ENCODE measurements around the gene ATP1A4.
"Not testable (repeated sequence)": the region's sequence is repeated elsewhere in the genome, so short reads cannot be mapped to it uniquely, and the experiment has no call there.

Gene ATP1A4

DNA sequence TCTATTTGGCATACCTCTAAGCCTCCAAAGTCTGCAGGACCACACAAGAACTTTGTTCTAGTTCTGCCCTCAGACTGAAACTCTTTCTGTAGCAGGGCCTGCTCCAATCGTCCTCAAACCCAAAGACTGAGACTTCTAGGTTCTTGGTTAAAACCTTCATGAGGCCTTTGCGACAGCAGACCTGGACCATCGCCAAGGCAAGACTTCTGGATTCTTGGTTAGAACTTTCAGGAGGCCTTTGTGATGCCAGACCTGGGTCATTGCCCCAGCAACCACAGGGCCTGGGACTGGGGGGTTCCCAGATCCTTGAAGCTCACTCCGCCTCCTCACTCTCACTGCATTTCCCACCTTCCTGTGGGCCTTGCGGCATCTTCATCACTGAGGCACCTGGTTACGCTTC lies at the start of gene ATP1A4:
TSS of gene ATP1A4 (plus strand) at position 301 of the 400 bp plus-strand sequence. CDS start 438 bp downstream, outside the sequence.
- no peak for DNase-seq (ENCODE audit: low read depth)

DNA sequence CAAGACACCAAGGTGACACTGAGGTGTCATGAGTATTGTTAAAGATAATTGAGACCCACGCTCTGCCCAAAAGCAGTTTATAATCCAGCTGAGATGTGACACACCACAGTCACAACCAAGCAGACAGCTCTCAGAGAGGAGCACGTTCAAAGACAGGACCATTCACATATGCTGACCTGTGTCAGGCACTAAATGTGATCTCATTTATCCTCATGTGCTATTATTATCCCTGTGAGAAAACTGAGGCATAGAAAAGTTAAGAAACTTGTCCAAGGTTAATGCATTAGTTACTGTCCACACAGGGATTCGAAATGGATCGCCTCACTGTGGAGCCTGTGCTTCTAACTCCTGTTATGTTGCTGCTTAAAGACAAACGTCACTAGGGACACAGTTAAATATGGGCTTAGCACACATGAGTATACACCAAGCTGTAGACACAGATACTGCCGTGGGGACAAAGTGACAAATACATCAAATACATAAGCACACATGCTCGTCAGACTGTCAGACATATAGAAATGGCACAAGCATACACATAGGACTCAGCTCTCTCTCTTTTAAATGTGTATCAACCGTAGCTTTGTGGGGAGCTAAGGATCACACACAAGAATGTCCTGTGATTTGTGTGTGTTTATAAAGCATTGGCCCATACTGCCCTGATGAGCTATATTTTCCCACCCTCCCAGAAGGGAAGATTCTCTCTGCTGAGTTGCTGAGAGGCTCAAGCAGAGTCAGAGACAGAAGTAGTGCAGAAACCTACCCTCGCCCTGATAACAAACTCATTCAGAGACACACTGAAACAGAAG lies 49.5 kb upstream of the ATP1A4 start:
- no peak for DNase-seq (ENCODE audit: low read depth)

DNA sequence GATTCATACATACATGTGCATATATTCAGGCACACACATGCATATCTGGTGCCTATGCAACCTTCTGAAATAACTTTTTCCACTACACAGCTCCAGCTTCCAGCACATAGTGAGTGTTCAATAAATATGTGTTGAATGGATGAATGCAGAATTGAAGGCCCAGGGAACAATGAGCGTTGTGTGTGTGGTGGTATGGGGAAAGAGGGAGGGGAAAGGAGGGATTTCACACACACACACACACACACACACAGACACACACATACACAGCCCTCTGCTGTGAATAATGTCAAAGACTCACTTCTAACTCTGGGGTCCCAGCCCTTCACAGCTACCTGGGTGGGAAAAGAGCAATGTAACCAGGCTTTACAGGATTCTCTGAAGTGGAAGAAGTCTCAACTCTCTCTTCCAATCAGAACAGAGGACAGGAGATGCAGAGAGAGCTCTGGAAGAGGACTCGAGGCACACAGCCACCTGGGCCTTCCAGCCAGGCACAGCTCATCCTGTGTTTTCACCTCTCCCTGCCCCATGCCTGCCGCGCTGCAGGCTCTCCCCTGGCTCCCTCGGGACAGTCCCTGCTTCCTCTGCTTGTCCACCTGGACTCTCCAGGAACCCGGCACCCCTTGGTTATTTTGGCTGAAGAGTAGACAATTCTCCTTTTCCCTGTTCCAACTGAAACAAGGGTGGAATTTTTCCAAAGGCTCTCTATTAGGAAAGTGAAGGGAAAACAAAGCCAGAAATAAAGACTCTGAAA lies 47.6 kb upstream of the ATP1A4 start:
- DNase-seq (ENCODE audit: low read depth) = no peak

DNA sequence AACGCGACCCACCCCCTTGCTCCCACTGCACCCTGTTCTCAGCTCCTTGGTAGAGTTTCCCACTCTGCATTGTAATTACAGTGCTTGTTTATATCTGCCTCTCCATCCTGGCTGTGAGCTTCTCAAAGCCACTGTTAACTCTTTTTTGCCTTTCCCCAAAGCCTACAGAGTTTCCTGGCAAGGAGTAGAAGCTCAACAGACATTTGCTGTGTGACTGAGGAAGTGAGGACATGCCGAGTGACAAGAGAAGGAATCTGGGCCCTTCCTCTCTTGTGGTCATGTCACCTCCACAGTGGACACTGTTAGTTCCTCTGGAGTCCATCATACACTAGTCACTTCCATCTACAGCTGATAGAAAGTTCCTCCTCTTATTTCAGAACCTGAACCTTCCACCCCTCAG lies 46.9 kb upstream of the ATP1A4 start:
- no peak for DNase-seq (ENCODE audit: low read depth)

DNA sequence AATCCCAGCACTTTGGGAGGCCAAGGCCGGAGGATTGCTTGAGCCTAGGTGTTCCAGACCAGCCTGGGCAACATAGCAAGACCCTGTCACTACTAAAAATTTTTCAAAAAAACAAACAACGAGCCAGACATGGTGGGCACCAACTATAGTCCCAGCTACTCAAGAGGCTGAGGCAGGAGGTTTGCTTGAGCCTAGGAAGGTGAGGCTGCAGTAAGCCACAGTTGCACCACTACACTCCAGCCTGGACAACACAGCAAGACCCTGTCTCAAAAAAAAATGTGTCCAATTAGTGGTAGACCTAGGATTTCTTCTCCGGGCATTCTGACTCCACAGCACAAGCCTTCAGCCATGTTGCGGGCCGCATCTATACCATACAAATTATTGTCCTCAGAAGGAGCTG lies 46.2 kb upstream of the ATP1A4 start:
- DNase-seq (ENCODE audit: low read depth) = no peak

DNA sequence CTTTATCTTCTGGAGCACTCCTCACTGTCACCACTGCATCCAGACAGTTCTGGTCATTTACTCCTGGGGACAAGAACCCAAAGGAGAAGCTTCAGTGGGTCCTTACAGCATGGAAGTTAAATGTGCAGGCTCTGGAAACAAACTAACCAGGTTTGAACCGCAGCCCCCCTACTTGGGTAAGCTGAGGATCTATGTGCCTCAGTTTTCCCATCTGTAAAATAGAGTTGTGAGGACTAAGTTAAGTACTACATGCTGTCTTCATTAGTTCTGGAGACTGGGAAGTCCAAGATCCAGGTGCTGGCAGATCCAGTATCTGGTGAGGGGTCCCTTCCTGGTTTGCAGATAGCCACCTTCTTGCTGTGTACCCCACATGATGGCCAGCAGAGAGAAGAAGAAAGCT lies 43.9 kb upstream of the ATP1A4 start:
- no peak for DNase-seq (ENCODE audit: low read depth)

DNA sequence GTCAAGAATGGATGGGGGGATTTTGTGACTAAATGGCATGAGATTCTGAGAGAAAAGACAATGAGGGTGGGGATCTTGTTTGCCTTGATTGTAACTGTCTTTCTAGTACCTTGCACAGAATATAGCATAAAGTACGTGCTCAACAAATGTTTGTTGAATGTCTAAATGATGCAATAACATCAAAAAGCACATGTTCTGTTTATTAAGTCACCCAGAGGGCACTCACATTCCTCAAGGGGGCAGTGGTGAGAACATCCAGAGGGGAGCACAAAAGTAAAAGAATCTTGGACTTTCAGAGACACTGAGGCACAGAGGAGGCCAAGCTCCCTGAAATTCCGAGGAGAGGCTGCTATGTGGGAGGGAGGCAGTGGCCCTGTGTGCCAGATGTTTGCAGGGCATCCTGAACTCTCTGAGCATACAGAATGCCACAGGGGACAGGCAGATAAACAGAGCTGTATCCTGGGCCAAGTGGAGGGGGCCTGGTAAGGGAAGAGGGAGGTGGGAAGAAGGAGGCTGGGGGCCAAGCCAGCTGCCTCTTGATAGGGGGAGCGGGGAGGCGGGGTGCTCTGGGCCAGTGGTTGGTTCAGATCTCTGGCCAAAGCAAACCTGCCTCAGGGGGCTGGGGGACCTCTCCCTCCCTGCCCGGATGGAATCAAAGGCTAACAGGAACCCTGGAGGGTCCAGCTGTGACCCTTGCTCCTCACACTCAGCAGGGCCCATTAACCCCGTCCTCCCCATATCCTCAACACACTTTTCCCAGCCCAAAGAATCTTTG lies 42.3 kb upstream of the ATP1A4 start:
- DNase-seq (ENCODE audit: low read depth) = no peak

DNA sequence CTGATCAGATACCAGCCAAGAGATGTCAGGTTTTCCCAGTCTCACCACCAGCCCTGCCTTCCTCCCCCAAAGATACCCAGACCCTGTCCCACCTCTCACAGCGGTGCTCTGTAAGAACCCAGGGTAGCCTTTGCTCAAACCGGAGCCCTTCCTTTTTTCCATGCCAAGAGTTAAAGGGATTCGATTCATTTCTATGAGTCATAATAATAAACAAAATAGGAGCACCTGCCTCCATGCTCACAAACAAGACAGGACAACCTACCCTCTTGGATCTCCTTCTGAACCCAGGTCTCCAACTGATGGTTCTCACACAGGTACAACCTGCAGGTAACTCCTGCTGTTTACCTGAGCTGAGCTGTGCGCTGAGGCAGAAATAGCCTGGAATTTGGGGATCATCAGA lies 41.7 kb upstream of the ATP1A4 start:
- no peak for DNase-seq (ENCODE audit: low read depth)

DNA sequence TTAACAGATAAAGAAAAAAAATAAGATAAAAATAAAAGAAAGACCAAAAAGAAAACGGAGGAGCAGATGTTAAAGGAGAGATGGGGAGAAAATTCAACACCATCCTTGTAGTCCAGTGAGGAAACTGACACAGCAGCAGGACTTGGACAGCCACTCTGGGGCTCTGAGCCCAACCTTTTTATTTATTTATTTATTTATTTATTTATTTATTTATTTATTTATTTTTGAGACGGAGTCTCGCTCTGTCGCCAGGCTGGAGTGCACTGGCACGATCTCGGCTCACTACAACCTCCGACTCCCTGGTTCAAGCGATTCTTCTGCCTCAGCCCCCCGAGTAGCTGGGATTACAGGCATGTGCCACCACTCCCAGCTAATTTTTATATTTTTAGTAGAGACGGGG lies 39.9 kb upstream of the ATP1A4 start:
- DNase-seq (ENCODE audit: low read depth) = not testable (repeated sequence)

DNA sequence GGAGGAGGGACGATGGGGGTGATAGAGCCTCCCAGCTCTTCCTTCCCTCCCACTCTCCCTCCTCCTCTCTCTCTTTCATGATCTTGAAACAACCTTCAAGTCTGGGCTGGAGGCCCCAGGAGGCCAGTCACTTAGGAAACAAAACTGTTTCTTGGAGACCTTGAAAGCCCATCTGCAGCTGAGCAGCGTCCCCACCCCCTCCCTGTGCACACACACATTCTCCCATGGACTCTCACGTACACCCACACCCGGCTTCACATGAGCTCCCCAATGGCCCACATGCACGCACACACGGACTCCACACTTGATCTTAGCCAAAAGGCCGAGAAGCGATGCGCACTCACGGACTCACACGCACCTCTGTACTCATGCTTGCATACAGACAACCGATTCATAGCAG lies 39.0 kb upstream of the ATP1A4 start:
- no peak for DNase-seq (ENCODE audit: low read depth)

DNA sequence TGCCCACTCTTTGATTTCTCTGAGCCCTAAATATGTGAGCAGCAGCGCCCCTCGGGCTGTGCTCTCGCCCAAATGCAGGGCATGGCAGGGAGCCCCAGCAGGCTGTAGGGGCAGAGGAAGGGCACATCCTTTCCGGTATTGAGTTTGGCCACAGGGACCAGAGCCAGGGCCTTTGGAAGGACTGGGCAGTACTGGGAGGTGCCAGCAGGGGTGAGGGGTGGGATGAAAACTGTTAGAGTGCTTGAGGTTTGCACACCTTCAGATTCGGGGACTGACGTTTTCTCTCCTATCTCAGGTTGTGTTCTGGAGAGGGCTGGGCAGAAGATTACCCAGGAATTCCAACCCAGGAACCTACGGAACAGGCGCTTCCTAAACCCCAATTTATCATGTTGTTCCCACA lies 38.0 kb upstream of the ATP1A4 start:
- no peak for DNase-seq (ENCODE audit: low read depth)

DNA sequence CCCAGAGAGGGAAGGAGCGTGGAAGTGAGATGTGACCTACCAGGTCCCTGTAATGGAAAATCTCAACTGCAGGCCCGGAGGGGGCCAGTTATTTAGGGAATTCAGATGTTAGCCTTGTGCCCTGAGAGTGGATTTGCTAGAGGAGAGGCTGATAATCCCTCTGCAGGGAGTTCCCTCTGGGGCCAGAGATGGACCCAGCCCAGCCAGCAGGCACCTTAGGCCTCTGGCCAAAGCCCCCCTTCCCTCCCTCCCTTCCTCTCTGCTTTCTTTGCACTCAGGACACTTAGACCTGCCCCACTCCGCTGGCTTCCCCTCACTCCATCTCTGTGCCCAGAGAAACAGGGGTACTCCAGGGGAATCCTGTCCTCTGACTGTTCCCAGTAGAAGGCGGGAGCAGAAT lies 37.3 kb upstream of the ATP1A4 start:
- DNase-seq (ENCODE audit: low read depth) = no peak

DNA sequence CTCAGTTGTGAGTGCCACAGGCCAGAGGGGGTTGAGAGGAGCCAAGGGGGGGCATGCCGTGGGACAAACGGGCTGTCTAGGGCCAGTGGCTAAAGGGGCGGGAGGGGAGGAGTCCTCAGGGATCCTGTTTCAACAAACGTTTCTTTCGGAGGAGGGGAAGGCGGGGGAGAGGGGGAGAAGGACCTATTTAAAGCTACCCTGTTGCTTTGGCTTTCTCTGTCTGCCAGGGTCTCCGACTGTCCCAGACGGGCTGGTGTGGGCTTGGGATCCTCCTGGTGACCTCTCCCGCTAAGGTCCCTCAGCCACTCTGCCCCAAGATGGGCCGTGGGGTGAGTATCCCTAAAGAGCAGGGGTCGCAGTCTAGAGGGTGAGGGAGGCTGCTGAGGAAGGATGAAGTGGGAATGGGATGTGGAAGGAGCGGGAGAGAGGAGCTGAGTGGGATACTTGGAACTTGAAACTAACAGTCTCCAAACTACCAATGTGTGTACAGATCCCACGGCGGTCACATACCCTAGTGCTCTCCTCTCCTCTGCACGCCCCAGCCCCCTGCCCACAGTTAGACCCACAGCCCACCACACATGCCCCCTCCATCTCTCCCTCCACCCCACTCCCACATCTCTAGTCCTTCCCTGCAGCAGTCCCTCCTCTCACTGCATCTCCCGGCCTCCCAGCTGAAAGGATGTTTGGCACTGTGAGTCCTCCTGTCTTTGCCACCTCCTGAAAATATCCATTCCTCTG lies 35.7 kb upstream of the ATP1A4 start, which contains the start of gene ATP1A2:
TSS of gene ATP1A2 (plus strand) at position 215 of the 738 bp plus-strand sequence. CDS start at position 318, 103 bp downstream.
- no peak for DNase-seq (ENCODE audit: low read depth)

DNA sequence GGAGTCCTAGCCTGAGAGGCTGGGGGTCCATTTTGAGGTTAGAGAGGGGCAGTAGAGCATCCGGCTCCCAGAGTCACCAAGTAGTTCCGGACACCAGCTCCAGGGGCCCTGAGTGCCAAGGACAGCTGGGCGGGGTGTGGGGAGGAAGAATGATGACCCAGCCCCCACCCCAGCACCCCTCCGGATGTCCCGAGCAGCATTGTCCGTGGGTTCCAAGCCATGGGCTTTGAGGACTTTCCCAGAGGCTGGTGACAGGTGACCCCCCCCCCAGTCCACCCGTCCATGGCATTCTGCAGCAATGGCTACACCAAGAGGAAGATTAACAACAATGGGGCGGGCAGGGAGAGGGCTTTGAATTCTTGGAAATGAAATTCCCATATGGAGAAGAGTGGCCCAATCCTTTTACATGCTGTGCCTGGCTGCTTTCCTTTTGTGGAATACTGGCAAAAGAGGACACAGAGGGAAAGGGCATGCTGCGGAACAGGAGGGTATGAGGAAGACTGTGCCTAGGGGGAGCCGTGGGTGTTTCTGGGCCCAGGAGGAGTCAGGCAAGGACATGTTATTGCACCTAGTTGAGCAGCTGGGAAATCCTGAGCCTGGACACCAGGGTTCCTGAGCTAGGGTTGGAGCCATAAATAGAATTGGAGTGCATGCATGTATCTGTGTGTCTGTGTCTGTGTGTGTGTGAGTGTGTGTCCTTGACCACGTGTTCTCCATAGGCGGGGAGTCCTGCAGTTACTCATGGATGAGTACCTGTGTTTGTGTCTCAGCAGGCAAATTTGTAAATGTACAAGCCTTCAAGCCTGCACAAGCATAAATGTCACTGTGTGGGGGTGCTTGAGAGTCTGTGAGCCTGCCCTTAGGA lies 34.9 kb upstream of the ATP1A4 start:
- no peak for DNase-seq (ENCODE audit: low read depth)

DNA sequence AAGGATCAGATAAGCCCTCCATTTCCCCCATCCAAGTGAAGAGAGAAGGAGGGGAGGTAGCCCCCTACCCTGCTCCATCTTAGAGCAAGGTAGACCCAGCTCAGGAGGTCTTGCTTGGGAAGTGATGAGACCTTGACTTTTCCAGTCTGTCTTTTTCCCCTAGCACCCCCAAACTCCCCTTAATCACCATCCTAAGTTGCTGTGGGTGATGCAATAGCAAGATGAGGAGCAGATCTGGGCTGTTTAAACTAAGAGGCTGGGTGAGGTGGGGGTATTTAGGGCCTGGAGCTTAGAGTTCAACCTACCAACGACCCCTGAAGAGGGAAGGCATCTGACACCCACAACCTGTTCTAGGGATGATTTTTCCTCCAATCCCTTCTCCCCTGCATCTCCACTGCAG lies 34.1 kb upstream of the ATP1A4 start:
- DNase-seq (ENCODE audit: low read depth) = no peak

DNA sequence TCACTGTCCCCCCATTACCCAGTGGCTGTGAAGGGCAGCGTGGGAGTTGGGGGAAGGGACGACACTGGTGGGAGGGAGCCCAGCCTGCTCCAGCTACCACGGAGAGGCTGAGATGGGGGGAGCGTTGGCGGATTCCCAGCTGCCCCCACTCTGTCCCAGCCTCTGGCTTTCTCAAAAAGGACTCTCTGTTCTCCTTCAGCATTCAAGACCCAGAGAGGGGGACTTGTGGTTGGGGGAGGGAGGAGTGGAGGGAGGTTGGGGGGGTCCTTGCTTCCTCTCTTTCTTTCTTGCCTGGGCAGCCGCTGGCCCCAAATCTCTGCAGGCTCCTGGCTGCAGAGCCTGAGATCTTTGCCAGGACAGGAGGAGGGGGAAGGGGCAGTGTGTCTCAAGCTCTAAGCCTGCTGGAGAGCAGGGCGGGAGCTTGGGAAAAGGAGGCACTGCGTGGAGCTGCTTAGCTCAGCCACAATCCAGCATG lies 33.7 kb upstream of the ATP1A4 start:
- DNase-seq (ENCODE audit: low read depth) = no peak

DNA sequence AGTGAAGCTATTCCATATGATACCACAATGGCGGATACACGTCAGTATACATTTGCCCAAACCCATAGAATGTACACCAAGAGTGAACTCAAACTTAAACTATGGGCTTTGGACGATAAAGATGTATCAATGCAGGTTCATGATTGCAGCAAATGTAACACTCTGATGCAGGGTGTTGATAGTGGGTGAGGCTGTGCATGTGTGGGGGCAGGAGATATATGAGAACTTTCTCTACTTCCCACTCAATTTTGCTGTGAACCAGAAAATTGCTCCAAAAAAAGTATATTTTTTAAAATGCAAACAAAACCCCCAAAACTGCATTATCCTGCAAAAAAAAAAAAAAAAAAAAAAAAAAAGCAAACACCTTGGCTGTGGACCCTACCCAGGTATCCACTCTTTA lies 32.5 kb upstream of the ATP1A4 start:
- DNase-seq (ENCODE audit: low read depth) = no peak

DNA sequence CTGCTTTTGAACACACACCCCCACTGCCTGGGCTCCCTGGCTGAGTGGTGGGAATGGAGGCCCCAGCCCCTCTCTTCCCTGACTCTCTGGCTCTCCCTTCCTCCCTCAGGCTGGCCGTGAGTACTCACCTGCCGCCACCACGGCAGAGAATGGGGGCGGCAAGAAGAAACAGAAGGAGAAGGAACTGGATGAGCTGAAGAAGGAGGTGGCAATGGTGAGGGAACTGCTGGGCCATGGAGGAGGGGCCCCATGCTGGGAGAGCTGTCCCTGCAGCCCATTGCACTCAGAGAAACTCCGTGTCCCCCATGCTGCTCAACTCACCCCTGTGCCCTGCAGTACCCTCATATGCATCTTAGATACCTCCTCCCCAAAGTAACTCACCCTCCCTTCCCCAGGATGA lies 30.6 kb upstream of the ATP1A4 start:
- DNase-seq (ENCODE audit: low read depth) = no peak

DNA sequence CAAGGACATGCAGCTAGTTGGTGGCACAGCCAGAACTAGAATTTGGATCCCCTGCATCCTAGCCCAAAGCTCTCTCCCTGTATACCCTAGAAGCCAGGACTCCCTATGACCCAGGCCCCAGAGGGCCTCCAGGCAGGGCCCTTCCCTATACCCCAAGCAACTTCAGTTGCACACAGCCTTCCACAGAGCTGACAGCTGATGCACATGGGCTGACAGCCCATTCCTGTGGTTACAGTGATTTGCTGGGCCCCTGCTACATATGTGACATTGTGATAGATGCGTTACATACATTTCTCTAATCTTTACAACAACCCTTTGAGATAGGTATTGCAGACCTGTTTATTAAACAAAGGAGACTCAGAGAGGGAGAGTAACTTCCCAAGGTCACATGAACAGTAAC lies 30.0 kb upstream of the ATP1A4 start:
- no peak for DNase-seq (ENCODE audit: low read depth)

DNA sequence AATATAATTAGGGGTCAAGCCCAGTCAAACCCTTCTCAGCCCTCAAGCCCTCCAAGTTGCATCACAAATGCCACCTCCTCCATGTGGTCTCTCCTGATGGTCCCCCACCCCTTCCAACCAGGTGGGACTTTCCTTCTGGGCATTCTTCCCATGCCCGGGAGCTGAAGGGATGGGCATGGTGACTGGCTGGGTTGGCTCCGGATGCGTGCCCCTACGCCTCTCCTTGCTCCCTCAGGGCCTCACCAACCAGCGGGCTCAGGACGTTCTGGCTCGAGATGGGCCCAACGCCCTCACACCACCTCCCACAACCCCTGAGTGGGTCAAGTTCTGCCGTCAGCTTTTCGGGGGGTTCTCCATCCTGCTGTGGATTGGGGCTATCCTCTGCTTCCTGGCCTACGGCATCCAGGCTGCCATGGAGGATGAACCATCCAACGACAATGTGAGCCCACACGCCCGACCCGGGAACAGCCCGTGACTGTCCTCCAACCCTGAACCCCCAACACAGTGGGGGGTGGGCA lies 28.4 kb upstream of the ATP1A4 start:
- DNase-seq (ENCODE audit: low read depth) = no peak

DNA sequence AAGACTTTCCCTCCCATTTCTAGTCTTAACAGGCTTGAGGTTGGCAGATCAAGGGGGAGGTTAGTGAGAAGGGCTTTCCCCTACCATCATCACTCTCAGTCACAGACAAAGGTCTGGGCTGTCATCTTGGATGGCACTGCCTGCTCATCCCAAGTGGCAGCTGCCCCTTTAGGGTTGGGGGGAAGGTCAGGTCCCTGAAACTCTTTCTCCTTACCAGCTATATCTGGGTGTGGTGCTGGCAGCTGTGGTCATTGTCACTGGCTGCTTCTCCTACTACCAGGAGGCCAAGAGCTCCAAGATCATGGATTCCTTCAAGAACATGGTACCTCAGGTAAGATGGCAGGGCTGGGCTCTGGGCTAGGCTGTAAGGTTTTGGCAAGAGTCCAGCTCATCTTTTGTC lies 27.7 kb upstream of the ATP1A4 start:
- DNase-seq (ENCODE audit: low read depth) = no peak
